Tibial artery (tissue), 4 donors: ENCODE measurements around the gene CEP290.

ENCODE experiments used
- DNase-seq, 2 donors: peaks; one replicate each; pipeline ENCODE4 v3.0.0-alpha.2; 2019
- H3K27ac ChIP-seq, 2 donors: fragments of 200-600 bp; sonication (generic) in 1 of 2; 1 replicate in 1 of 2; 2 replicates in 1 of 2; pipeline ENCODE4 v1.5.1; 2018 to 2019; ENCODE audit warnings: mild to moderate bottlenecking in 1 of 2
- H3K27me3 ChIP-seq, 2 donors: fragments of 200-600 bp; sonication (generic) in 1 of 2; one replicate each; pipeline versions ENCODE4 v1.5.1 to v1.6.0; 2016 to 2019
- H3K36me3 ChIP-seq, 3 donors: fragments of 200-600 bp; sonication (generic) in 2 of 3; one replicate each; pipeline ENCODE4 v1.5.1; 2016 to 2019; ENCODE audit warnings: mild to moderate bottlenecking in 2 of 3
- H3K4me1 ChIP-seq, 4 donors: fragments of 200-600 bp; sonication (generic) in 2 of 4; 1 replicate in 3 of 4; 2 replicates in 1 of 4; pipeline ENCODE4 v1.5.1; 2016 to 2019
- H3K4me3 ChIP-seq, 2 donors: fragments of 200-600 bp; sonication (generic) in 1 of 2; 1 replicate in 1 of 2; 2 replicates in 1 of 2; pipeline ENCODE4 v1.5.1; 2018 to 2019; ENCODE audit warnings: mild to moderate bottlenecking in 2 of 2
- H3K9me3 ChIP-seq, 3 donors: fragments of 200-600 bp; sonication (generic) in 1 of 3; one replicate each; pipeline ENCODE4 v1.5.1; 2016 to 2019
- intact Hi-C: fragments of 100-400 bp; cut with DNase I; formaldehyde crosslinking; loops from one replicate; pipeline ENCODE4 v1.15.0; 2023; ENCODE audit warnings: low total_unique reads
- TF ChIP-seq, protein P1 (sequence below), 2 experiments: fragments of 200-600 bp in 1 of 2; fragments of 450-650 bp in 1 of 2; IDR thresholded peaks; one replicate each; pipeline ENCODE4 v1.5.1; 2017 to 2019; ENCODE audit warnings: antibody characterized with exemption in 2 of 2, mild to moderate bottlenecking in 1 of 2, moderate library complexity in 1 of 2

Gene CEP290

GRCh38 chr12:88029093-88029665 is 112.7 kb downstream of the CEP290 start, which contains the start of gene C12orf50:
Gene C12orf50, minus strand, starts transcription at chr12:88029401. Its CDS starts 2,439 bp downstream, at chr12:88026962.
- no peaks in the 10 kb centered on the region for H3K36me3 ChIP-seq
- no peak within 1 kb of the TSS for H3K27ac ChIP-seq
- no peaks in the 10 kb centered on the region for H3K9me3 ChIP-seq
- intact Hi-C loops, result no loop called here
- H3K27me3 ChIP-seq, result no peaks in the 10 kb centered on the region
- no peak for DNase-seq
- H3K4me1 ChIP-seq, result no peaks in the 10 kb centered on the region
- H3K4me3 ChIP-seq, result no peak within 1 kb of the TSS
- TF ChIP-seq, protein P1, sequence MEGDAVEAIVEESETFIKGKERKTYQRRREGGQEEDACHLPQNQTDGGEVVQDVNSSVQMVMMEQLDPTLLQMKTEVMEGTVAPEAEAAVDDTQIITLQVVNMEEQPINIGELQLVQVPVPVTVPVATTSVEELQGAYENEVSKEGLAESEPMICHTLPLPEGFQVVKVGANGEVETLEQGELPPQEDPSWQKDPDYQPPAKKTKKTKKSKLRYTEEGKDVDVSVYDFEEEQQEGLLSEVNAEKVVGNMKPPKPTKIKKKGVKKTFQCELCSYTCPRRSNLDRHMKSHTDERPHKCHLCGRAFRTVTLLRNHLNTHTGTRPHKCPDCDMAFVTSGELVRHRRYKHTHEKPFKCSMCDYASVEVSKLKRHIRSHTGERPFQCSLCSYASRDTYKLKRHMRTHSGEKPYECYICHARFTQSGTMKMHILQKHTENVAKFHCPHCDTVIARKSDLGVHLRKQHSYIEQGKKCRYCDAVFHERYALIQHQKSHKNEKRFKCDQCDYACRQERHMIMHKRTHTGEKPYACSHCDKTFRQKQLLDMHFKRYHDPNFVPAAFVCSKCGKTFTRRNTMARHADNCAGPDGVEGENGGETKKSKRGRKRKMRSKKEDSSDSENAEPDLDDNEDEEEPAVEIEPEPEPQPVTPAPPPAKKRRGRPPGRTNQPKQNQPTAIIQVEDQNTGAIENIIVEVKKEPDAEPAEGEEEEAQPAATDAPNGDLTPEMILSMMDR (IDR thresholded peaks at IDR 0.05), result no peak

- Histone ChIP-seq H3K27ac (no peak overlapping the region), H3K9me3 (no peaks in the 10 kb centered on the region), H3K4me1 (no peaks in the 10 kb centered on the region), H3K4me3 (no peak overlapping the region), H3K27me3 (no peaks in the 10 kb centered on the region), H3K36me3 (no peaks in the 10 kb centered on the region)
- intact Hi-C loops, result no loop called here
- TF ChIP-seq, protein P1 (IDR thresholded peaks at IDR 0.05), result no peak
- DNase-seq, result no peak
Observed at GRCh38 chr12:88026196-88026595, 115.7 kb downstream of the CEP290 start.

DNA sequence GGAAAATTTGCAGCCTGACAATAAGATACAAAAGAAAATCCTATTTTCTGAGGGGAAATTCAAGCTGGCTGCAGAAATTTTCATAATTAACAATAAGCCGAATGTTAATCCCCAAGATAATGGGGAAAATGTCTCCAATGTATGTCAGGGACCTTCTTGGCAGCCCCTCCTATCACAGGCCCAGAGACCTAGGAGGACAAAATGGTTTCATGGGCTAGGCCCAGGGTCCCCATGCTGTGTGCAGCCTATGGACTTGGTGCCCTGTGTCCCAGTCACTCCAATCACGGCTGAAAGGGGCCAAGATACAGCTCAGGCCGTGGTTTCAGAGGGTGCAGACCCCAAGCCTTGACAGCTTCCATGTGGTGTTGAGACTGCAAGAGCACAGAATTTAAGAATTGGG is 123.9 kb downstream of the CEP290 start:
- no peaks in the 10 kb centered on the region for H3K27me3 ChIP-seq
- no peak overlapping the region for H3K27ac ChIP-seq
- no peaks in the 10 kb centered on the region for H3K36me3 ChIP-seq
- H3K4me1 ChIP-seq, result no peaks in the 10 kb centered on the region
- DNase-seq, result no peak
- no peak overlapping the region for H3K4me3 ChIP-seq
- H3K9me3 ChIP-seq, result no peaks in the 10 kb centered on the region
- TF ChIP-seq, protein P1 (IDR thresholded peaks at IDR 0.05), result no peak
- intact Hi-C loops, result no loop called here

DNA sequence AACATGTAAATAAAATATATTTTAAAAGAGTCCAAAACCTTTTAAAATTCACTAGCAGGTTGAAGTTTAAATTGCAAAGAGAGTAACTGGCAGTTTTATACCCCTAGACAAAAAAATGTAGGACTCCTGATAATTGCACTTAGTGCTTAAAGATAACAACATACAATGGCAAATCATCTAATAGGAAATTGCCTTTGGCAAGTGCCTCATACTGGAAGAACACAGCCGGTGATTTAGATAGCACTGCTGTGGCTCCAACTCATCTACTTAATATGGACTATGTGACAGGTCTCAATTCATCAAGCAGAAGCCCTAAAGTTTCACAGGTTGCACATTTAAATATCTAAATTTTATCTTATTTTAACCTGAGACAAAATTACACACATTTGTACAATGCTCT is 126.1 kb downstream of the CEP290 start:
- no peak overlapping the region for H3K27ac ChIP-seq
- intact Hi-C loops, result no loop called here
- no peak overlapping the region for H3K4me3 ChIP-seq
- H3K36me3 ChIP-seq, result no peaks in the 10 kb centered on the region
- H3K27me3 ChIP-seq, result no peaks in the 10 kb centered on the region
- TF ChIP-seq, protein P1 (IDR thresholded peaks at IDR 0.05), result no peak
- no peaks in the 10 kb centered on the region for H3K4me1 ChIP-seq
- DNase-seq, result no peak
- no peaks in the 10 kb centered on the region for H3K9me3 ChIP-seq

DNA sequence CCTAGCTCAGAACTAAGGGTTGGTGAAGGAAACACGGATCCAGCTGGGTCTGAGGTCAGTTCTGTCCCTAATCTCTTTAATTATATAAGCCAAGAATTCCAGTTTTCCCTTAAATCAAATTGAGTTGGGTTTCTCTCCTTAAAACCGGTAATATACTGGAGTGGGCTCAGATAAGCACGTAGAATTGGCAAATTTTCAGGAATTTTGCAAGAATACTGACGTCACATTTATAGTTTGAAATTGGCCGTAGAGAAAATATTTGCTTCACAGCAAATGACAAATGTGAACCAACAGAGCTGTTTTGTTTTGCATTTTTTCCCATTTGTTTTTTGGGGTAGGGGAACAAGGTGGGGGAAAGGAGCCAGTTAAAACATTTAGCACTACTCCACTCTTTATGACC is 130.1 kb downstream of the CEP290 start:
- DNase-seq, result no peak
- H3K4me3 ChIP-seq, result no peak overlapping the region
- H3K4me1 ChIP-seq, result no peaks in the 10 kb centered on the region
- no peaks in the 10 kb centered on the region for H3K9me3 ChIP-seq
- intact Hi-C loops, result no loop called here
- no peaks in the 10 kb centered on the region for H3K36me3 ChIP-seq
- H3K27ac ChIP-seq, result no peak overlapping the region
- no peaks in the 10 kb centered on the region for H3K27me3 ChIP-seq
- TF ChIP-seq, protein P1 (IDR thresholded peaks at IDR 0.05), result no peak

DNA sequence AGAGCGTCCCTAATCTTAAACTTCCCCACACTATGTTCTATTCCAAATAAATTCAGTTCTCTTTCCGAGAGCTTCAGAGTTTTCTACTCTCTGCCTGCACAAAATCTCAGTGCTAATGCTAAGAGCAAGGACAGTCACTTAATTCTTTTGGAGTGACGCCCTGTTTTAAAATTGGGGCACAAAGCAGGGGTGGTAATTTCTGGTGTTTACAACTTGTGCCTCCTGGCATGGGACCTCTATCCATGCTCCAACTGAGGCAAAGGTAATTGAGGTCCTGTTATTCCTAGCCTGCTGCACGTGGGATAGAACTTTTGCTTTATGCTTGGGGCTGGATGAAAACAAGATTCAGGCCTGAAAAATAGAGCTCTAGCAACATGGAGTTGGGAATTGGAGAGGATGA is 135.5 kb downstream of the CEP290 start:
- intact Hi-C loops, result no loop called here
- Histone ChIP-seq H3K4me1 (no peaks in the 10 kb centered on the region), H3K36me3 (no peaks in the 10 kb centered on the region), H3K27ac (no peak overlapping the region), H3K4me3 (no peak overlapping the region), H3K27me3 (no peaks in the 10 kb centered on the region), H3K9me3 (no peaks in the 10 kb centered on the region)
- no peak for DNase-seq
- TF ChIP-seq, protein P1 (IDR thresholded peaks at IDR 0.05), result no peak
